OCI-M2 (cell line): Measurements from ENCODE around the gene OLA1.
"Not testable (repeated sequence)": the region's sequence is repeated elsewhere in the genome, so short reads cannot be mapped to it uniquely, and the experiment has no call there.

Experiments used
- DNase-seq: peaks from one replicate; lab custom pipeline; 2025; ENCODE audit not compliant: unreplicated experiment; lab: John Stamatoyannopoulos, UW

The OLA1 gene

DNA sequence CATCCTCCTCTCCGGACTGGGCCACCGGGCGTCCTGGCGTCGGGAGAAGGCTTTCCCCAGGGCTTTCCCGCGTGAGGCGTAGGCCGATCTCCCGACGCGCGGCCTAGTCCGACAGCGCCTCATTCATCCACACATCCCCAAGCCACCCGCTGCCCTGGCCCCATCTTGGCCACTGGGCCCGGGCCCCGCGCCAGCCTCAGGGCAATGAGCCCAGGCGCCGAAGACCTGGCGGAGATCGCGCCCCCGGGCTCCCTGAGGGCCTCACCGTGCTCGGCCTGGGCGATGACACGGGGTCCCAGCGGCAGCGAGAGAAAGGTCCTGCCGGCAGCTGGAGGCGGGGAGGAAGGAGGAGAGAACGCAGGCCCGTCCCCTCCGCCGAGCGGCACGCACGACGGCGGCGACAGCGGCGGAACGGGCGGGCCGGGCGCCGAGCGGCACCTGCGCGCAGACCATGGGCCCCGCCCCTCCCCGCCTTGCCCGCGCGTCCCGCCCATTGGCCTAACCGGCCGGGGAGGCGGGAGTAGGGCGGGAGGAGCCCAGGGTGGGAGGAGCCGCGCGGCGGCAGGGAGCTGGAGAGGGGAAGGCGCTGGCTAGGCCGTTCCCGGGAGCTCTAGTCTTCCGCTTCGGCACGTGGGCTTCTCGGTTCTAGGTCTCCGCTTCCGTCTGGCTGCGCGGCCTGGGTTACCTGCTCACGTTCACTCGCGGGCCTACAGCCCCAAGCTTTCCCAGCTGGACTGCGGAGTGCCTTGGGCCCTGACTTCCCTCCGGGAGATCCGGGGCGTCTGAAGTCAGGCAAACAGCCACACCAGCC lies at the start of gene OLA1:
Gene OLA1, minus strand, starts transcription at position 346 of the 811 bp plus-strand sequence. CDS start 1,717 bp downstream, outside the sequence.
- DNase-seq, result peak; percentile 18

GRCh38 chr2:174292908-174293307 lies 44.6 kb upstream of the OLA1 start:
- DNase-seq, result no peak

DNA sequence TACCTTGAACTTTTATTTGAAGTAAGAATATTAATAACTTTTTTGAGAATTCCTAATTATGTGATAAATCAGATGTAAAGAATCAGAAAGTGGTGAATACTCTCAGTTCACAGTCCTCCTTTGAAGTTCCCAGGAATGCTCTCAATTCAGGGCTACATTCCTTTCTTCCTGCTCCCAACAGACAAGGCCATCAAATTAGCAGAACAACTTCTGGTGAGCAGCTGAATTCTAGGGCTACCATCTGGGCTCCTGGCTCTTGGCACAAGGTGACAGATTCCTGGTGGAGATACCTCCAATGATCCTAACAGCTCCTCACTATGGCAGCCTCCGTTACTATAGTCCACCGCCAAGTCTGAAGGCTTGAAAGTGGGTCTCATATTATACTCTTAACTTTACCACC lies 37.8 kb upstream of the OLA1 start:
- DNase-seq, result no peak

DNA sequence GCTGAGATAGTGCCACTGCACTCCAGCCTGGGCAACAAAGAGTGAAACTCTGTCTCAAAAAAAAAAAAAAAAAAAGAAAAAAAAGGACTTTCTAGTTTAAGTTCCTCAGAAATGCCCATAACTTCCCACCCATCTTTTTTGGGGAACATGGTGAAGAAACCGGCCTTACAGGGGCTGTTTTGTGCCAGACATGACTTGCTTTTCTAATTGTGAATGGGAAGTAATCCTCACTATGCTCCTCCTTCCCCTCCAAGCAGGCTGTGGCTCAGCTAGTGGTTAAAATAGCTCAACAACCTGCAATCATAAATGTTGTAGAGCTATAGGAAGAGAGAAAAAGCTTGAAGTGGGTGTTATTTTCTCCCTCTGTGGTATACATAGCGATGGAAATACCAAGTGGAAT lies 34.1 kb upstream of the OLA1 start:
- DNase-seq, result no peak

DNA sequence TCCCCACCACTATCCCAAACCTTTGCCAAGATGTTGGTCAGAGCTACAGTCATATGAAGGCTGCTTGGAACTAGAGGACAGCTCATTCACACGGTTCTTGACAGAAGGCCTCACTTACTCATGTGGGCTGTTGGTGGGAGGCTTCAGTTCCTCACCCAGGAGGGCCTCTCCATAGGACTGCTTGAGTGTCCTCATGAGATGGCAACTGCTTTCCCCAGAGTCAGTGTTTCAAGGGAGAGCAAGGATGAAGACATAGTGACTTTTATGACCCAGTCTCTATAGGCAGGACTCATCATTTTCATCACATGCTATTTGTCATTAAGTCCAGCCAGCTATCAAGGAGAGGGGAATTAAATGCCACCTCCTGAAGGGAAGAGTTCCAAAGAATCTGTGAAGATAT lies 33.4 kb upstream of the OLA1 start:
- DNase-seq, result no peak

- DNase-seq, result no peak
These were observed 32.3 kb upstream of the OLA1 start for GRCh38 chr2:174280596-174280995.

- not testable (repeated sequence) for DNase-seq
These were observed 21.9 kb upstream of the OLA1 start for GRCh38 chr2:174270263-174270662.

GRCh38 chr2:174266288-174266687 lies 18.0 kb upstream of the OLA1 start:
- DNase-seq, result no peak

GRCh38 chr2:174263997-174264396 lies 15.7 kb upstream of the OLA1 start:
- DNase-seq, result no peak

- no peak for DNase-seq
These were observed 11.6 kb upstream of the OLA1 start for GRCh38 chr2:174259981-174260380.

DNA sequence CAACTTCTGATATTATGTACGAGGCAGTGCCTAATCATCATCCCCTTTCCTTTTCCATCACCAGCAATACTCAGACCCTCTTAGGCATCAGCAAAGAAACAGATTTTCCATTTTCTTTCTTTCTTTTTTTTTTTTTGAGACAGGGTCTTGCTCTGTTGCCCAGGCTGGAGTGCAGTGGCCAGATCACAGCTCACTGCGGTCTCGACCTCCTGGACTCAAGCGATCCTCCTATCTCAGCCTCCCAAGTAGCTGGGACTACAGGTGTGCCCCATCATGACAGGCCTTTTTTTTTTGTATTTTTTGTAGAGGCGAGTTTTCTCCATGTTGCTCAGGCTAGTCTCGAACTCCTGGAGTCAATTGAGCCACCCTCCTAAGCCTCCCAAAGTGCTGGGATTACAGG lies 5.9 kb upstream of the OLA1 start:
- DNase-seq, result no peak

- DNase-seq, result no peak
These were observed 763 bp upstream of the OLA1 start for GRCh38 chr2:174248998-174249592.

GRCh38 chr2:174247474-174248186 lies 702 bp downstream of the OLA1 start:
- peak; percentile 3 for DNase-seq

- DNase-seq, result no peak
These were observed 1.4 kb downstream of the OLA1 start for GRCh38 chr2:174246944-174247381.

DNA sequence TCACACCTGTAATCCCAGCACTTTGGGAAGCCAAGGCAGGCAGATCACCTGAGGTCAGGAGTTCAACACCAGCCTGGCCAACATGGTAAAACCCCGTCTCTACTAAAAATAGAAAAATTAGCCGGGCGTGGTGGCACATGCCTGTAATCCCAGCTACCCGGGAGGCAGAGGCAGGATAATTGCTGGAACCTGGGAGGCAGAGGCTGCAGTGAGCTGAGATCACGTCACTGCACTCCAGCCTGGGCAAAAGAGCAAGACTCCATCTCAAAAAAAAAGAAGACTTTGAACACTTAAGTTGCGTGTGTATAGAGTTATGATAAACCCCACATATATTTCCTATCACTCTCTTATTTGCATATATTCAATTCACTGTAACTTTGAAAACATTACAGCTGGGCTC lies 2.7 kb downstream of the OLA1 start:
- DNase-seq, result not testable (repeated sequence)

GRCh38 chr2:174245065-174245464 lies 3.3 kb downstream of the OLA1 start:
- DNase-seq, result no peak

DNA sequence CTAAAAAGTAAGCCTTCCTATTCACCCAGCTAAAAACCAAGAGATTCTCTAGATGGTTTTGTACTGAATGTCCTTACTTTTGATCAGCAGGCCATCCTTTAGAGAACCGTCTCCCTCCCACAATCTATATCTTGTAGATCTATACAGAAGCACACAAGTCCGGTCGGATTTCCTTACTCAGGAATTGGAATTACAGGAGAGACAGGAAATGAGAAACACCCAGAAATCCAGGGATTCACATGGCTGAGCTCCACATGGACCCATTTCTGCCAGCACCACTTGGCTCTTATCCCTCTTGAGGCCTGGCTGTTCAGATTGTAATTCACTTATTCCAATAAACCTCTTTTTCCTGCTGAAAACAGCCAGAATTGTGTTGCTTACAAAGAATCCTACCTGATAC lies 4.5 kb downstream of the OLA1 start:
- DNase-seq, result no peak

GRCh38 chr2:174240097-174240496 lies 8.2 kb downstream of the OLA1 start:
- no peak for DNase-seq

DNA sequence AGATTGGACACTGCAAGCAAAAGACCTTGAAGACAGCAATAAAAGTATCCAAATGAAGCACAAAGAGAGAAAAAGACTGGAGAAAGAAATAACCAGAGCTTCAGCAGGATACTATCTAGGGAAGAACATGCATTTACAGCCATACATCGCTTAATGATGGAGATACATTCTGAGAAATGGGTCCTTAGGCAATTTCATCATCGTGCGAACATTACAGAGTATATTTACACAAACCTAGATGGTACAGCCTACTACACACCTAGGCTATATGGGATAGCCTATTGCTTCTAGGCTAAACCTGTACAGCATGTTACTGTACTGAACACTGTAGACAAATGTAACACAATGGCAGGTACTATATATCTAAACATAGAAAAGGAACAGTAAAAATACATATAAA lies 11.9 kb downstream of the OLA1 start:
- no peak for DNase-seq

GRCh38 chr2:174235680-174236079 lies 12.7 kb downstream of the OLA1 start:
- no peak for DNase-seq

DNA sequence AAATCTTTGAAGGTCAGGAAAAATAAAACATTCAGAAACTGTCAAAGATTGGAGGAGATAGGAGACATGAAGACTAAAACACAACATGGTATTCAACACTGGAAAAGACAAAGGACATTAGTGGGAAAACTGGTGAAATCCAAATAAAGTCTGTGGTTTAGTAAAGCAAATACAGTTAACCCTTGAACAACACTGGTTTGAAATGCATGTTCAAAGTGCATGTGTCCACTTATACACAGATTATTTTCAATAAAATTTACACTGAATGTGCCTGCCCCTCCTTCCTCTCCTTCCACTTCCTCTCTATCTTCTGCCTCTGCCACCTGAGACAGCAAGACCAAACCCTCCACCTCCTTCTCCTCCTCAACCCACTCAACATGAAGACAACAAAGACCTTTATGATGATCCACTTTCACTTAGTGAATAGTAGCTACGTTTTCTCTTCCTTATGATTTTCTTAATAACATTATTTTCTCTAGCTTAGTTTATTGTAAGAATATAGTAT lies 14.5 kb downstream of the OLA1 start:
- DNase-seq, result no peak

GRCh38 chr2:174227748-174228147 lies 20.6 kb downstream of the OLA1 start:
- DNase-seq, result no peak
